Measurements from ENCODE around the gene THBD. TPM values are rescaled to one million over a fixed set of nuclear protein-coding genes. Genes with fewer than 3 reads are reported as not detected.

THBD gene
- total RNA-seq, 4 donors from 2014 or later = 12.0 to 77.4 (median 39.5) TPM

GRCh38 chr20:22999756-23000155 is 49.7 kb downstream of the THBD start:
- H3K9me3 ChIP-seq = no peaks in the 10 kb centered on the region
- ATAC-seq = no peak
- H3K36me3 ChIP-seq = no peaks in the 10 kb centered on the region
- no peak for TF ChIP-seq POLR2AphosphoS5 (IDR thresholded peaks at IDR 0.05)
- H3K4me1 ChIP-seq = no peaks in the 10 kb centered on the region
- H3K27me3 ChIP-seq = no peaks in the 10 kb centered on the region
- no peak overlapping the region for H3K27ac ChIP-seq
- no peak overlapping the region for H3K4me3 ChIP-seq
- WGBS, 2 donors (ENCODE audit: low coverage in 1 of 2) = 73 to 90% methylated on average over 2 to 4 of the region's 4 CpGs

GRCh38 chr20:22998476-22998875 is 51.0 kb downstream of the THBD start:
- no peak for TF ChIP-seq EP300 (IDR thresholded peaks at IDR 0.05)
- no peak for TF ChIP-seq POLR2A (IDR thresholded peaks at IDR 0.05)
- TF ChIP-seq POLR2AphosphoS5 (IDR thresholded peaks at IDR 0.05) = no peak
- no peak for TF ChIP-seq CTCF (IDR thresholded peaks at IDR 0.05)
- H3K36me3 ChIP-seq = no peaks in the 10 kb centered on the region
- peaks cover 0 to 8% (median 0%) of the 10 kb centered on the region in 3 donors for H3K9me3 ChIP-seq
- ATAC-seq = no peak
- no peak overlapping the region for H3K4me3 ChIP-seq
- 71 to 95% methylated on average over 2 of the region's 2 CpGs for WGBS, 2 donors (ENCODE audit: low coverage in 1 of 2)
- H3K4me1 ChIP-seq = no peaks in the 10 kb centered on the region
- H3K27ac ChIP-seq = no peak overlapping the region
- peaks cover 5% of the 10 kb centered on the region for H3K27me3 ChIP-seq

- H3K27me3 ChIP-seq = peaks cover 8% of the 10 kb centered on the region
- TF ChIP-seq POLR2AphosphoS5 (IDR thresholded peaks at IDR 0.05) (no peak), CTCF (IDR thresholded peaks at IDR 0.05) (no peak), POLR2A (IDR thresholded peaks at IDR 0.05) (no peak), EP300 (IDR thresholded peaks at IDR 0.05) (no peak)
- 64 to 100% methylated on average over 1 of the region's 1 CpG for WGBS, 2 donors (ENCODE audit: low coverage in 1 of 2)
- H3K4me1 ChIP-seq = no peaks in the 10 kb centered on the region
- no peak overlapping the region for H3K27ac ChIP-seq
- peaks cover 0 to 19% (median 0%) of the 10 kb centered on the region in 3 donors for H3K9me3 ChIP-seq
- H3K4me3 ChIP-seq = no peak overlapping the region
- no peaks in the 10 kb centered on the region for H3K36me3 ChIP-seq
- ATAC-seq = no peak
Observed at GRCh38 chr20:22995923-22996322, 53.5 kb downstream of the THBD start.

Other genes starting within 250 kb of the THBD start
- under 1 TPM in 1 of 4 donors, not detected in 3; 0.58 TPM for gene SSTR4, start 14.4 kb downstream of the THBD start, total RNA-seq
- 10 to 100 TPM; 20.4 to 75.4 (median 47.2) TPM for gene CD93, start 36.7 kb upstream of the THBD start, total RNA-seq